ELF-1 (cell line): ENCODE measurements around the gene LCE2A.

Experiments used
- DNase-seq: peaks from one replicate; pipeline ENCODE4 v3.0.0-alpha.2; 2016; ENCODE audit warnings: low read depth, low spot score

The LCE2A gene

GRCh38 chr1:152743371-152744145 lies 45.4 kb downstream of the LCE2A start:
- no peak for DNase-seq

GRCh38 chr1:152745289-152745704 lies 47.2 kb downstream of the LCE2A start:
- no peak for DNase-seq

- DNase-seq, result no peak
Measured at GRCh38 chr1:152745765-152746444, 47.8 kb downstream of the LCE2A start.

- no peak for DNase-seq
Measured at GRCh38 chr1:152747831-152748230, 49.7 kb downstream of the LCE2A start.
